Left ventricle myocardium inferior (tissue), 1 donor: ENCODE data around the gene PRKCE. TPM values are rescaled to one million over a fixed set of nuclear protein-coding genes. Genes with fewer than 3 reads are reported as not detected.

ENCODE experiments used
- DNase-seq: peaks from one replicate; pipeline ENCODE4 v3.0.0-alpha.2; 2020
- H3K27ac ChIP-seq: fragments of 200-600 bp; replicated peaks from 2 replicates; pipeline ENCODE4 v1.8.0; 2021
- H3K27me3 ChIP-seq: fragments of 200-600 bp; 2 replicates; pipeline ENCODE4 v1.8.0; 2021; ENCODE audit warnings: low read depth
- H3K36me3 ChIP-seq: fragments of 200-600 bp; 2 replicates; pipeline ENCODE4 v1.8.0; 2021
- H3K4me1 ChIP-seq: fragments of 200-600 bp; 2 replicates; pipeline ENCODE4 v1.8.0; 2021
- H3K4me3 ChIP-seq: fragments of 200-600 bp; 2 replicates; pipeline ENCODE4 v1.8.0; 2021; ENCODE audit warnings: mild to moderate bottlenecking, moderate library complexity
- H3K9me3 ChIP-seq: fragments of 200-600 bp; replicated peaks from 2 replicates; pipeline ENCODE4 v1.8.0; 2021
- intact Hi-C: fragments of 100-400 bp; cut with micrococcal nuclease; formaldehyde crosslinking; loops from one replicate; pipeline ENCODE4 v1.11.0; 2022
- total RNA-seq: library from RNA; stranded (reverse); fragmentation: NEBNext Ultra II Directional; extraction: Animal tissue kit (Norgen Biotek cat#: 25700); gene quantifications from one replicate; pipeline ENCODE4 v1.2.1, GENCODE V29; 2021
- TF ChIP-seq, protein P1 (sequence below): fragments of 200-600 bp; IDR thresholded peaks from 2 replicates; pipeline ENCODE4 v1.8.0; 2021; ENCODE audit warnings: antibody characterized with exemption, mild to moderate bottlenecking, borderline replicate concordance
- donor health status: DM: no; HTN: yes; CAD: no; lungs with severe emphysema.

The PRKCE gene
- total RNA-seq, 1 donor from 2014 or later: 14.7 TPM

DNA sequence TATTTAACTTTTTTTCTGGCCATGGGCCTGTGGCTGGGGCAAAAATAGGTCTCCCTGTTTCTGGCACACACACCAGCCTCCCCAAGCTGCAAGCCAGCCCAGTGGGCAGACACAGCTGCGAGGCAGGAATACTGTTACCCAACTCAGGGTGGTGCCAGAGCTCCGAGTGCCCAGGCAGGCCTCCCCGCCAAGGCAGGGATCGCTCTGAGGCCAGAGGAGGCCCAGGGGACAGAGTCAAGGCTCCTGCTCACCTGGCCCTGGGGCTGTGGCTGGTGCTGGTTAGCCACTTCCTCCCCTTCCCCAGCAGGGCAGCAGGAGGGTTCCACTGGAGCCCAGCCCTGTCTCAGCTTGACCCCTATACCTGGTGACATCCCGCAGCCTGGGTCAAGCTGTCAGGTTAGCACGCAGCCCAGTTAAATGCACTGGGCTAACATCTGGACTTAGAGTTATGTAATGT, 578.7 kb downstream of the PRKCE start:
- Histone ChIP-seq H3K36me3 (no peaks in the 10 kb centered on the region), H3K4me1 (peaks cover 40% of the 10 kb centered on the region), H3K4me3 (no peak overlapping the region), H3K9me3 (peaks cover 4% of the 10 kb centered on the region), H3K27ac (peak overlapping the region; percentile 80), H3K27me3 (no peaks in the 10 kb centered on the region)
- peak; percentile 38 for DNase-seq
- intact Hi-C loops: no loop called here
- TF ChIP-seq, protein P1, sequence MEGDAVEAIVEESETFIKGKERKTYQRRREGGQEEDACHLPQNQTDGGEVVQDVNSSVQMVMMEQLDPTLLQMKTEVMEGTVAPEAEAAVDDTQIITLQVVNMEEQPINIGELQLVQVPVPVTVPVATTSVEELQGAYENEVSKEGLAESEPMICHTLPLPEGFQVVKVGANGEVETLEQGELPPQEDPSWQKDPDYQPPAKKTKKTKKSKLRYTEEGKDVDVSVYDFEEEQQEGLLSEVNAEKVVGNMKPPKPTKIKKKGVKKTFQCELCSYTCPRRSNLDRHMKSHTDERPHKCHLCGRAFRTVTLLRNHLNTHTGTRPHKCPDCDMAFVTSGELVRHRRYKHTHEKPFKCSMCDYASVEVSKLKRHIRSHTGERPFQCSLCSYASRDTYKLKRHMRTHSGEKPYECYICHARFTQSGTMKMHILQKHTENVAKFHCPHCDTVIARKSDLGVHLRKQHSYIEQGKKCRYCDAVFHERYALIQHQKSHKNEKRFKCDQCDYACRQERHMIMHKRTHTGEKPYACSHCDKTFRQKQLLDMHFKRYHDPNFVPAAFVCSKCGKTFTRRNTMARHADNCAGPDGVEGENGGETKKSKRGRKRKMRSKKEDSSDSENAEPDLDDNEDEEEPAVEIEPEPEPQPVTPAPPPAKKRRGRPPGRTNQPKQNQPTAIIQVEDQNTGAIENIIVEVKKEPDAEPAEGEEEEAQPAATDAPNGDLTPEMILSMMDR: peak; percentile 61

DNA sequence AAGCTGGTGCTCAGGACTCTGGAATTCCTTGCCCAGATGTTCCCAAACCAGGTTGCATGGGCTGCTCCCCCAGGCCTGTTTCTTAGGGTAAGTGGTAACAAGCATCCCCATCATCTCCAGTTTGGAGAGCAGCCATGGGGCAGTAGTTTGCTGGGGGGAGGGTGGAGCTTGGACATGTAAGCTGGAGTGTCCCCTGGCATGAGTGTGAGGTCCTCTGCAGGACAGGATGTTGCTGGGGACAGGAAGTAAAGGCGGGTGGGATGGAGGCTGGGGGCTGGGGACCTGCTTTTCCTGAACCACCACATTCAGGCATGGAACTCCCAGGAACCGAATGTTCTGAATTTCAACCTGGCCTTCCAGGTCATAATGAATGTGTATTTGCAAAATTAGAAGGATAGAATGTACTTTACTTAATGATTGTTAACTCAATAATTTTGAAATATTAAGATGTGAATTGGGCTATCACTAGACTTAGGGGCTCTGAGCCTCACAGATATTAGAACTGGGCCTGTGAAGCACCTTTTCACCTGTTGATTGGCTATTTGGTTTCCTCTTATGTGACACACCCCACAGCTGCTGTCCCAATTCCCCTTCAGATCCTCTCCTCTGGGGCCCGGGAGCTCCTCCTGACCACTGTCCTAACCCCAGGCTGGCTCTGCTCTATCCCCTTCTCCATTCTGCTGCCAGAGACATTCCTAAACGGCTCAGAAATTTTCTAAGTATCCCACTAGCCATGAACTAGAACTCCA, 579.4 kb downstream of the PRKCE start:
- H3K27me3 ChIP-seq: no peaks in the 10 kb centered on the region
- no peaks in the 10 kb centered on the region for H3K9me3 ChIP-seq
- TF ChIP-seq, protein P1: no peak
- H3K36me3 ChIP-seq: no peaks in the 10 kb centered on the region
- H3K27ac ChIP-seq: peak overlapping the region; percentile 80
- no peak overlapping the region for H3K4me3 ChIP-seq
- DNase-seq: peak; percentile 27
- H3K4me1 ChIP-seq: peaks cover 32% of the 10 kb centered on the region
- intact Hi-C loops: no loop called here

DNA sequence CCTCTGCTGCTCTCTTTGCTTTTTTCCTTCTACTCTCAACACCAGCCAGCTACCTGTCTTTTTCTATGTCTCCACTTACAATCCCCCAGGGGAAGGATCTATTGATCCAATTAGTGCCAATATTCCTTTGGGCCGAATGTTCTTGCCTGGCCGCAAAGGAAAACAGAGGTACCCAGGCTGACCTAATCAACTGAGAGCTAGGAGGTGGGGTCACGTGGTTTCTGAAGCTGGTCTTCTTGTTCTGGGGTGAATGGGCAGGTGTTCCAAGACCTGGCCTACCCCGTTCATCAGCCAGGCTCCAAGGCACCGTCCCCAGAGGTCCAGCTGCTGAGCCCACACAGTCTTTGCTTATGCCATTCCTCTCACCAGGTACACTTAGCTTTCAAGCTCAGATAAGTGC, 580.2 kb downstream of the PRKCE start:
- Histone ChIP-seq H3K36me3 (no peaks in the 10 kb centered on the region), H3K4me1 (peaks cover 31% of the 10 kb centered on the region), H3K9me3 (no peaks in the 10 kb centered on the region), H3K27me3 (no peaks in the 10 kb centered on the region), H3K27ac (peak overlapping the region; percentile 80), H3K4me3 (no peak overlapping the region)
- intact Hi-C loops: no loop called here
- TF ChIP-seq, protein P1: no peak
- DNase-seq: no peak

DNA sequence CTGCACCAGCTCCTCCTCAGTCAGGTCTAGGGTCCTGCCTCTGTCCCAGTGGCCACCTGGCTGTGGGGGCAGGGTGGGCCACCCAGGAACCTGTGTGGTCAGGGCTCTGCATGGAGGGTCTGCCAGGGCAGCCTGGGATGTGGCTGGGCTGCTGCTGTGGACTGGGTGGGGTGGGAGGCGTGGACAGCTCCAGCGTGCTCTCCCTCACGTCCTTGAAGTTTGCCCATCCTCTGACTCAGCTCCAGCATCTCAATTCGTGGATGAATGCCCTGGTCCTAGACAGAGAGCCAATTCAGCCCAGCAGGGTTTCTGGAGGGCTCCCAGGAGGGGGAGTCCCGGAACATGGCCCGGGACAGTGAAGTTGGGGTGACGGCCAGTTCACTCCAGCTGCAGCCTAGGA, 581.4 kb downstream of the PRKCE start:
- TF ChIP-seq, protein P1: no peak
- no peak for DNase-seq
- H3K9me3 ChIP-seq: no peaks in the 10 kb centered on the region
- no peaks in the 10 kb centered on the region for H3K36me3 ChIP-seq
- no peak overlapping the region for H3K4me3 ChIP-seq
- no peak overlapping the region for H3K27ac ChIP-seq
- H3K4me1 ChIP-seq: peaks cover 31% of the 10 kb centered on the region
- H3K27me3 ChIP-seq: no peaks in the 10 kb centered on the region
- intact Hi-C loops: no loop called here

DNA sequence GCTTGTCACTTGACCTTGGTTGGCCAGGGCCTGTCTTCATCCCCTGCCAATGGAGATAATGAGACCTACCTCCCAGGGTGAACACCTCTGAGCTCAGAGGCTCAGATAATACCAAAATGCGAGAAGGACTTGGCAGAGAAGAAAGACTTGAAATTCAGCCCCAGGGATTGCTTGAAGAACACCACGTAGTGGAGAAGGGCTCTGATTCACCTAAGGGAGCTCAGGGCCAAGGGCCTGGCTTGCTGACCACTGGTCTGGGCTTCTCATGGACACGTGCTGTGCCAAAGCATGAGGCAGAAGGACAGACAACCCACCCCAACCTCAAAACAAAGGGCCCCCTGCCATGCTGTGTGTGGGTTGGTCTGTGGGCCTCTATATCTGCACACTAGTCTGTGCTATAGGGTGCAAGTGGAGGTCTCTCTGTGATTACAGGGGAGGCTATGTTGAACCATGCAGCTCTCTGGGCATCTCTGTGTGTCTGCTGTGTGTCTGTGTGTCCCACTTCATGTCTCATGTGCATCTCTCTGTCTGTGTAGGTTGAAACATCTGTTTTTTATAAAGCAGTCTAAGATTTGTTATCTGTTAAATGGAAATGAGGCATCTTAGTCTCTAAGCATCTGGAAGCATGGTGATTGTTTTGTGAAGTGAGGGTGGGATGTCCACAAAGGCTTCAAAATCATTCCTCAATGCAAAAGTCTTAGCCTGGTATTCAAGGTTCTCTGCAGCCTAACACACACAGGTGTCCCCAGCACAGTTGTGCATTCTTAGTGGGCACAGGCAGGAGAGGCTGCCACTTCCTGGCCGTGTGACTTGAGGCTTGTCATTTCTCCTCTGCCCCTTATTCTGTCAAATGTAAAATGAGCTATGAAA, 584.8 kb downstream of the PRKCE start:
- H3K27me3 ChIP-seq: no peaks in the 10 kb centered on the region
- no peaks in the 10 kb centered on the region for H3K9me3 ChIP-seq
- H3K4me1 ChIP-seq: peaks cover 15% of the 10 kb centered on the region
- DNase-seq: no peak
- H3K4me3 ChIP-seq: no peak overlapping the region
- TF ChIP-seq, protein P1: no peak
- intact Hi-C loops: no loop called here
- H3K27ac ChIP-seq: no peak overlapping the region
- H3K36me3 ChIP-seq: no peaks in the 10 kb centered on the region
